ENCODE measurements around the gene MAFG. TPM values are rescaled to one million over a fixed set of nuclear protein-coding genes. Genes with fewer than 3 reads are reported as not detected.

The MAFG gene
- total and polyA plus RNA-seq, 9 of the 15 experiments (the other 6 are each of a cell fraction or from before 2014, with no cell fraction given), result 1.1 to 58.1 (median 24.9) TPM

DNA sequence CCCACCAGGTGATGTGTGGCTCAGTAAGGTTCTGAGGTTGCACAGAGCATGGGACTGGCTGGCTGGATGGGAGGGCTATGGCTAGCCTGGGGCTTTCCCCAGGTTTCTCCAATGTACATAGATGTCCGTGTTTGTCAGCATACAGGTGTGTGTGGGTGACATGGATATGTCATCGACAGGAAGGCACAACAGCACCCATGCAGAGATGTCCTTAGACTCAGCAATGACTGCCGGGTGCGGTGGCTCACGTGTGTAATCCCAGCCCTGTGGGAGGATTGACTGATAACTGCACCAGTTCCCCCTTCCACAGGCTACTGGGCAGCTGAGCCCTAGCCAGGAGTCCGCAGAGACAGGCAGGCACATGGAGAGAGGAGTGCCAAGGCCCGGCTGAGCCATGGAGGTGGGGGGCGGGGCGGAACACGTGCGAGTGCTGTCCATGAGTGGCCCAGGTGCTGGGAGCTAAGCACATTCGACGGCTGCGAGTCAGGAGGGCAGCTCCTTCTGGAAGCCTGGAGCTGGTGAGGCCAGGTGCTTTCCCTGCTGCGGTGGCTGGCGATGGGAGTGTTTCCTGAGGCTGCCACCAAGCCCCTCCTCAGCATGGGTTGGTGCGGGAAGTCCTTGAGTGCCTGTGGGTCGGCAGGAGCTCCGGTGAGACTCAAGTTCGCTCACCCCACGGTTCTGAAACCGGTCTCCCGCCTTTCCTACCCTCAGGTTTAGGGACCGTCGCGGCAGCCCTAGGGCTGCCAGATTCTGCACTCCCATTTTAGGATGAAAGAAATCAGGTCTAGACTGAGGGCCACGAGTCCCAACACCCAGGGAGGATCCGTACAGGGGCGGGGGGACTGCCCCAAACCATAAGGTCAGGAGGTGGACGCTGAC lies 49.0 kb upstream of the MAFG start (continued):
- TF ChIP-seq NR1H2 (CRISPR knock-in tag; IDR thresholded peaks at IDR 0.05) (no peak), YBX1 (IDR thresholded peaks at IDR 0.05) (no peak), NEUROD1 (IDR thresholded peaks at IDR 0.05; ENCODE audit: borderline replicate concordance, low read depth, low read length, partially characterized antibody) (no peak), SPI1 (IDR thresholded peaks at IDR 0.05; ENCODE audit: borderline replicate concordance, low read depth, low read length) (peak; percentile 61; the same call in 1 of the 2 replicates), NR2C2 (CRISPR knock-in tag; IDR thresholded peaks at IDR 0.05) (0 out of 2 replicates have a peak, but pooled peaks have one; percentile 39), NR2C2 (tag; IDR thresholded peaks at IDR 0.05) (no peak), TARDBP (IDR thresholded peaks at IDR 0.05) (no peak), NCOR1 (IDR thresholded peaks at IDR 0.05) (no peak), PHTF2 (CRISPR knock-in tag; IDR thresholded peaks at IDR 0.05) (no peak), COPS2 (conservative IDR thresholded peaks at IDR 0.05) (no peak), ZNF134 (CRISPR knock-in tag; conservative IDR thresholded peaks at IDR 0.05) (no peak), U2AF1 (optimal IDR thresholded peaks at IDR 0.05; ENCODE audit: low read depth, low read length) (no peak), NCOA2 (IDR thresholded peaks at IDR 0.05; ENCODE audit: partially characterized antibody in 2 of 2) (no peak), CHD4 (IDR thresholded peaks at IDR 0.05; ENCODE audit: insufficient read depth, insufficient replicate concordance, low read depth, low read length, poor library complexity, severe bottlenecking) (no peak), SREBF2 (CRISPR knock-in tag; IDR thresholded peaks at IDR 0.05) (0 out of 2 replicates have a peak, but pooled peaks have one; percentile 21), NFXL1 (CRISPR knock-in tag; IDR thresholded peaks at IDR 0.05) (no peak), HDAC1 (IDR thresholded peaks at IDR 0.05) (peak in 1 of 2 experiments; percentile 61; a peak in 2 of 4 replicates), RBM22 (IDR thresholded peaks at IDR 0.05; ENCODE audit: low read depth, low read length, poor library complexity, severe bottlenecking) (no peak), XRCC3 (IDR thresholded peaks at IDR 0.05) (no peak; the same call in 1 of the 2 replicates), PCBP2 (IDR thresholded peaks at IDR 0.05; ENCODE audit: low read depth, low read length, poor library complexity, severe bottlenecking) (no peak), SRSF7 (optimal IDR thresholded peaks at IDR 0.05; ENCODE audit: low read depth, low read length) (no peak), PTBP1 (IDR thresholded peaks at IDR 0.05; ENCODE audit: low read depth, low read length) (no peak; the same call in 1 of the 2 replicates)
- TF ChIP-seq, protein P1, sequence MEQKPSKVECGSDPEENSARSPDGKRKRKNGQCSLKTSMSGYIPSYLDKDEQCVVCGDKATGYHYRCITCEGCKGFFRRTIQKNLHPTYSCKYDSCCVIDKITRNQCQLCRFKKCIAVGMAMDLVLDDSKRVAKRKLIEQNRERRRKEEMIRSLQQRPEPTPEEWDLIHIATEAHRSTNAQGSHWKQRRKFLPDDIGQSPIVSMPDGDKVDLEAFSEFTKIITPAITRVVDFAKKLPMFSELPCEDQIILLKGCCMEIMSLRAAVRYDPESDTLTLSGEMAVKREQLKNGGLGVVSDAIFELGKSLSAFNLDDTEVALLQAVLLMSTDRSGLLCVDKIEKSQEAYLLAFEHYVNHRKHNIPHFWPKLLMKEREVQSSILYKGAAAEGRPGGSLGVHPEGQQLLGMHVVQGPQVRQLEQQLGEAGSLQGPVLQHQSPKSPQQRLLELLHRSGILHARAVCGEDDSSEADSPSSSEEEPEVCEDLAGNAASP (IDR thresholded peaks at IDR 0.05), result no peak
- TF ChIP-seq, protein P2, sequence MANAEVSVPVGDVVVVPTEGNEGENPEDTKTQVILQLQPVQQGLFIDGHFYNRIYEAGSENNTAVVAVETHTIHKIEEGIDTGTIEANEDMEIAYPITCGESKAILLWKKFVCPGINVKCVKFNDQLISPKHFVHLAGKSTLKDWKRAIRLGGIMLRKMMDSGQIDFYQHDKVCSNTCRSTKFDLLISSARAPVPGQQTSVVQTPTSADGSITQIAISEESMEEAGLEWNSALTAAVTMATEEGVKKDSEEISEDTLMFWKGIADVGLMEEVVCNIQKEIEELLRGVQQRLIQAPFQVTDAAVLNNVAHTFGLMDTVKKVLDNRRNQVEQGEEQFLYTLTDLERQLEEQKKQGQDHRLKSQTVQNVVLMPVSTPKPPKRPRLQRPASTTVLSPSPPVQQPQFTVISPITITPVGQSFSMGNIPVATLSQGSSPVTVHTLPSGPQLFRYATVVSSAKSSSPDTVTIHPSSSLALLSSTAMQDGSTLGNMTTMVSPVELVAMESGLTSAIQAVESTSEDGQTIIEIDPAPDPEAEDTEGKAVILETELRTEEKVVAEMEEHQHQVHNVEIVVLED (CRISPR knock-in tag; IDR thresholded peaks at IDR 0.05), result 0 out of 2 replicates have a peak, but pooled peaks have one; percentile 14
- TF ChIP-seq, protein P3, sequence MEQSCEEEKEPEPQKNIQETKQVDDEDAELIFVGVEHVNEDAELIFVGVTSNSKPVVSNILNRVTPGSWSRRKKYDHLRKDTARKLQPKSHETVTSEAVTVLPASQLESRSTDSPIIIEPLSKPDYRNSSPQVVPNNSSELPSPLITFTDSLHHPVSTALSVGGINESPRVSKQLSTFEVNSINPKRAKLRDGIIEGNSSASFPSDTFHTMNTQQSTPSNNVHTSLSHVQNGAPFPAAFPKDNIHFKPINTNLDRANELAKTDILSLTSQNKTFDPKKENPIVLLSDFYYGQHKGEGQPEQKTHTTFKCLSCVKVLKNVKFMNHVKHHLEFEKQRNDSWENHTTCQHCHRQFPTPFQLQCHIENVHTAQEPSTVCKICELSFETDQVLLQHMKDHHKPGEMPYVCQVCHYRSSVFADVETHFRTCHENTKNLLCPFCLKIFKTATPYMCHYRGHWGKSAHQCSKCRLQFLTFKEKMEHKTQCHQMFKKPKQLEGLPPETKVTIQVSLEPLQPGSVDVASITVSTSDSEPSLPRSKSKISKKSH (CRISPR knock-in tag; IDR thresholded peaks at IDR 0.05), result no peak
